ENCODE results near the gene CARD9. TPM values are rescaled to one million over a fixed set of nuclear protein-coding genes. Genes with fewer than 3 reads are reported as not detected.

CARD9 gene
- total RNA-seq, 2 experiments from 2014 or later, result 0.92 to 1.7 TPM

- BruUV-seq (replicated peaks), result no TSS peak
- H3K36me3 ChIP-seq (ENCODE audit: insufficient read depth, low read length), result peaks cover 95% of the 10 kb centered on the region
- no peaks in the 10 kb centered on the region for H3K9me3 ChIP-seq (ENCODE audit: low read length)
- H2AFZ ChIP-seq (ENCODE audit: low read length), result no peak overlapping the region
- CTCF ChIA-PET (ENCODE audit: unreplicated experiment), result no interaction called here
- no peak for DNase-seq (ENCODE audit: low spot score)
- H3K9me2 ChIP-seq (ENCODE audit: insufficient read depth, low read length), result no peaks in the 10 kb centered on the region
- H3K4me3 ChIP-seq (ENCODE audit: low read depth, low read length, poor library complexity, severe bottlenecking), result no peak overlapping the region
- H3K4me2 ChIP-seq (ENCODE audit: low read length), result no peak overlapping the region
- H3K27ac ChIP-seq (ENCODE audit: low read depth, low read length, poor library complexity, severe bottlenecking), result no peak overlapping the region
- H3K4me1 ChIP-seq (ENCODE audit: insufficient read depth, low read length, poor library complexity, severe bottlenecking), result no peaks in the 10 kb centered on the region
- H3K79me2 ChIP-seq (ENCODE audit: insufficient read depth, low read depth, low read length), result no peaks in the 10 kb centered on the region
- intact Hi-C loops (cut with micrococcal nuclease; ENCODE audit: unreplicated experiment), result no loop called here
- no peak for TF ChIP-seq EZH2phosphoT487 (IDR thresholded peaks at IDR 0.05; ENCODE audit: borderline replicate concordance, low read depth, low read length)
- no peak for TF ChIP-seq CTCF (conservative IDR thresholded peaks at IDR 0.05; ENCODE audit: low read length)
- POLR2A ChIA-PET, result no interaction called here
- H4K20me1 ChIP-seq (ENCODE audit: insufficient read depth, low read length), result no peaks in the 10 kb centered on the region; the same call in 1 of the 2 replicates
Observed at GRCh38 chr9:136385015-136385414, 11.5 kb upstream of the CARD9 start.

- no peak for DNase-seq (ENCODE audit: low spot score)
- Histone ChIP-seq H3K36me3 (ENCODE audit: insufficient read depth, low read length) (peaks cover 95% of the 10 kb centered on the region), H4K20me1 (ENCODE audit: insufficient read depth, low read length) (no peaks in the 10 kb centered on the region; the same call in 1 of the 2 replicates), H3K79me2 (ENCODE audit: insufficient read depth, low read depth, low read length) (no peaks in the 10 kb centered on the region), H3K27ac (ENCODE audit: low read depth, low read length, poor library complexity, severe bottlenecking) (no peak overlapping the region), H2AFZ (ENCODE audit: low read length) (no peak overlapping the region), H3K4me3 (ENCODE audit: low read depth, low read length, poor library complexity, severe bottlenecking) (no peak overlapping the region), H3K9me3 (ENCODE audit: low read length) (no peaks in the 10 kb centered on the region), H3K4me2 (ENCODE audit: low read length) (no peak overlapping the region), H3K4me1 (ENCODE audit: insufficient read depth, low read length, poor library complexity, severe bottlenecking) (no peaks in the 10 kb centered on the region), H3K9me2 (ENCODE audit: insufficient read depth, low read length) (no peaks in the 10 kb centered on the region)
- ChIA-PET POLR2A (no interaction called here), CTCF (ENCODE audit: unreplicated experiment) (no interaction called here)
- BruUV-seq (replicated peaks), result no TSS peak
- TF ChIP-seq CTCF (conservative IDR thresholded peaks at IDR 0.05; ENCODE audit: low read length) (no peak), EZH2phosphoT487 (IDR thresholded peaks at IDR 0.05; ENCODE audit: borderline replicate concordance, low read depth, low read length) (no peak)
- intact Hi-C loops (cut with micrococcal nuclease; ENCODE audit: unreplicated experiment), result no loop called here
Observed at GRCh38 chr9:136383436-136383835, 10.0 kb upstream of the CARD9 start.

- no peaks in the 10 kb centered on the region; the same call in 1 of the 2 replicates for H4K20me1 ChIP-seq (ENCODE audit: insufficient read depth, low read length)
- no peak overlapping the region for H3K4me3 ChIP-seq (ENCODE audit: low read depth, low read length, poor library complexity, severe bottlenecking)
- no peaks in the 10 kb centered on the region for H3K79me2 ChIP-seq (ENCODE audit: insufficient read depth, low read depth, low read length)
- H3K36me3 ChIP-seq (ENCODE audit: insufficient read depth, low read length), result peaks cover 94% of the 10 kb centered on the region
- DNase-seq (ENCODE audit: low spot score), result no peak
- ChIA-PET POLR2A (interaction anchor here (0.6 kb wide), 1 partner anchor 9 kb away, joined by 3 read pairs; no protein-coding TSS in a partner anchor), CTCF (ENCODE audit: unreplicated experiment) (no interaction called here)
- no peaks in the 10 kb centered on the region for H3K9me2 ChIP-seq (ENCODE audit: insufficient read depth, low read length)
- H3K9me3 ChIP-seq (ENCODE audit: low read length), result no peaks in the 10 kb centered on the region
- TF ChIP-seq EZH2phosphoT487 (IDR thresholded peaks at IDR 0.05; ENCODE audit: borderline replicate concordance, low read depth, low read length), result no peak
- TF ChIP-seq CTCF (conservative IDR thresholded peaks at IDR 0.05; ENCODE audit: low read length), result no peak
- intact Hi-C loops (cut with micrococcal nuclease; ENCODE audit: unreplicated experiment), result no loop called here
- H3K4me1 ChIP-seq (ENCODE audit: insufficient read depth, low read length, poor library complexity, severe bottlenecking), result no peaks in the 10 kb centered on the region
- H3K4me2 ChIP-seq (ENCODE audit: low read length), result no peak overlapping the region
- no peak overlapping the region for H2AFZ ChIP-seq (ENCODE audit: low read length)
- no peak overlapping the region for H3K27ac ChIP-seq (ENCODE audit: low read depth, low read length, poor library complexity, severe bottlenecking)
- BruUV-seq (replicated peaks), result no TSS peak
Observed at GRCh38 chr9:136381966-136382513, 8.6 kb upstream of the CARD9 start.

Data from OCI-LY7 (cell line).